CD4-positive, alpha-beta T cell (primary cell): ENCODE data around the gene CHM. TPM values are rescaled to one million over a fixed set of nuclear protein-coding genes. Genes with fewer than 3 reads are reported as not detected.

Experiments used
- ATAC-seq: fragments of 200-7000 bp; cut with Tn5 transposase; one replicate; pipeline ENCODE4 v1.10.0; 2022; ENCODE audit warnings: mild to moderate bottlenecking; ENCODE audit not compliant: poor library complexity
- CTCF ChIA-PET: fragments of 350-600 bp; sonication (Branson Sonifier 250); formaldehyde crosslinking; loops from one replicate; lab custom pipeline; 2021; ENCODE audit warnings: antibody characterized with exemption, inconsistent platforms; lab: Charles Lee
- POLR2A ChIA-PET: fragments of 350-600 bp; sonication (Branson Sonifier 250); formaldehyde crosslinking; loops from one replicate; lab custom pipeline; 2021; ENCODE audit warnings: antibody characterized with exemption, inconsistent platforms; lab: Charles Lee
- DNase-seq, 14 experiments: peaks; one replicate each; pipeline ENCODE4 v3.0.0-alpha.2; 2013 to 2020; ENCODE audit warnings: mixed read lengths in 2 of 14
- H3K27ac ChIP-seq, 2 donors: one replicate each; pipeline versions ENCODE4 v1.5.1 to v1.7.0; 2013; ENCODE audit warnings: low read length in 2 of 2, low read depth in 1 of 2, mild to moderate bottlenecking in 1 of 2
- H3K27me3 ChIP-seq, 2 experiments: 1 replicate in 1 of 2; 2 replicates in 1 of 2; pipeline versions ENCODE4 v1.6.1 to v1.7.0; 2013; ENCODE audit warnings: low read length in 2 of 2, control low read depth in 1 of 2, mild to moderate bottlenecking in 1 of 2, moderate library complexity in 1 of 2; ENCODE audit not compliant: insufficient read depth in 2 of 2, control insufficient read depth in 1 of 2
- H3K36me3 ChIP-seq: one replicate; pipeline ENCODE4 v1.6.1; 2013; ENCODE audit warnings: low read length, control low read depth; ENCODE audit not compliant: insufficient read depth
- H3K4me1 ChIP-seq: one replicate; pipeline ENCODE4 v1.6.1; 2013; ENCODE audit warnings: low read length, control low read depth; ENCODE audit not compliant: insufficient read depth
- H3K4me3 ChIP-seq: one replicate; pipeline ENCODE4 v1.5.1; 2013; ENCODE audit warnings: mild to moderate bottlenecking, low read length, moderate library complexity
- H3K9me3 ChIP-seq, 2 experiments: 1 replicate in 1 of 2; 2 replicates in 1 of 2; pipeline versions ENCODE4 v1.6.1 to v1.7.0; 2013; ENCODE audit warnings: low read length in 2 of 2, mild to moderate bottlenecking in 2 of 2, control low read depth in 1 of 2, moderate library complexity in 1 of 2; ENCODE audit not compliant: control insufficient read depth in 1 of 2, insufficient read depth in 1 of 2
- H3K27ac Mint-ChIP-seq: one replicate; pipeline ENCODE4 v1.8.0; 2020; ENCODE audit warnings: mixed read lengths
- H3K27me3 Mint-ChIP-seq: one replicate; pipeline ENCODE4 v1.8.0; 2021; ENCODE audit warnings: mixed read lengths
- H3K36me3 Mint-ChIP-seq: one replicate; pipeline ENCODE4 v1.8.0; 2021; ENCODE audit warnings: low read depth, mixed read lengths
- H3K4me1 Mint-ChIP-seq: one replicate; pipeline ENCODE4 v1.8.0; 2021; ENCODE audit warnings: low read depth, mixed read lengths
- H3K4me3 Mint-ChIP-seq: one replicate; pipeline ENCODE4 v1.8.0; 2020; ENCODE audit warnings: mild to moderate bottlenecking, mixed read lengths
- H3K9me3 Mint-ChIP-seq: one replicate; pipeline ENCODE4 v1.8.0; 2020; ENCODE audit warnings: mixed read lengths
- CTCF ChIP-seq: fragments of 200-600 bp; IDR thresholded peaks from one replicate; pipeline ENCODE4 v1.8.0; 2022; ENCODE audit warnings: antibody characterized with exemption, mild to moderate bottlenecking
- intact Hi-C, 2 experiments: fragments of 100-400 bp; cut with DNase I in 1 of 2; cut with micrococcal nuclease in 1 of 2; formaldehyde crosslinking; loops; one replicate each; pipeline versions ENCODE4 v1.15.1 to v1.9.0; 2023 to 2025; cut with DNase I, micrococcal nuclease
- total RNA-seq, 174 experiments: library from RNA in 2 of 174; stranded (reverse) in 2 of 174; gene quantifications; one replicate each; pipeline ENCODE4 v1.2.3 and lab custom pipeline; 2021 to 2026

CHM gene
- total RNA-seq, 2 experiments from 2014 or later, result 5.1 to 6.3 TPM

GRCh38 chrX:85992811-85993229, 54.5 kb downstream of the CHM start:
- Histone ChIP-seq H3K27ac (no peak overlapping the region), H3K27me3 (no peaks in the 10 kb centered on the region), H3K4me3 (no peak overlapping the region), H3K4me1 (no peaks in the 10 kb centered on the region), H3K9me3 (no peaks in the 10 kb centered on the region), H3K36me3 (no peaks in the 10 kb centered on the region)
- DNase-seq, result peak in 1 of 14 experiments; percentile 9
- TF ChIP-seq CTCF, result no peak
- H3K27ac Mint-ChIP-seq, result no peak overlapping the region
- POLR2A ChIA-PET, result no interaction called here
- H3K27me3 Mint-ChIP-seq, result no peaks in the 10 kb centered on the region
- no peak overlapping the region for H3K4me3 Mint-ChIP-seq
- H3K36me3 Mint-ChIP-seq, result peaks cover 20% of the 10 kb centered on the region
- H3K9me3 Mint-ChIP-seq, result no peaks in the 10 kb centered on the region
- intact Hi-C loops, result no loop called here
- ATAC-seq, result no peak
- peaks cover 35% of the 10 kb centered on the region for H3K4me1 Mint-ChIP-seq
- CTCF ChIA-PET, result no interaction called here

- Mint-ChIP-seq H3K9me3 (no peaks in the 10 kb centered on the region), H3K4me3 (no peak overlapping the region), H3K4me1 (peaks cover 25% of the 10 kb centered on the region), H3K27ac (no peak overlapping the region), H3K27me3 (no peaks in the 10 kb centered on the region), H3K36me3 (peaks cover 29% of the 10 kb centered on the region)
- Histone ChIP-seq H3K4me3 (no peak overlapping the region), H3K4me1 (no peaks in the 10 kb centered on the region), H3K27me3 (no peaks in the 10 kb centered on the region), H3K27ac (no peak overlapping the region), H3K9me3 (no peaks in the 10 kb centered on the region), H3K36me3 (no peaks in the 10 kb centered on the region)
- TF ChIP-seq CTCF, result no peak
- intact Hi-C loops, result no loop called here
- DNase-seq (no peak), ATAC-seq (no peak)
- ChIA-PET POLR2A (no interaction called here), CTCF (interaction anchor here (1.3 kb wide), 1 partner anchor 11 kb away, joined by 3 read pairs; no protein-coding TSS in a partner anchor)
Measured at GRCh38 chrX:85988353-85988752, 59.0 kb downstream of the CHM start.

GRCh38 chrX:85980286-85980685, 67.1 kb downstream of the CHM start:
- intact Hi-C loops, result no loop called here
- H3K4me1 Mint-ChIP-seq, result no peaks in the 10 kb centered on the region
- Histone ChIP-seq H3K9me3 (no peaks in the 10 kb centered on the region), H3K4me3 (no peak overlapping the region), H3K4me1 (no peaks in the 10 kb centered on the region), H3K27me3 (no peaks in the 10 kb centered on the region), H3K27ac (no peak overlapping the region), H3K36me3 (peaks cover 16% of the 10 kb centered on the region)
- no peaks in the 10 kb centered on the region for H3K9me3 Mint-ChIP-seq
- no peak overlapping the region for H3K27ac Mint-ChIP-seq
- DNase-seq (no peak), ATAC-seq (no peak)
- ChIA-PET CTCF (no interaction called here), POLR2A (no interaction called here)
- H3K27me3 Mint-ChIP-seq, result no peaks in the 10 kb centered on the region
- H3K4me3 Mint-ChIP-seq, result no peak overlapping the region
- peaks cover 43% of the 10 kb centered on the region for H3K36me3 Mint-ChIP-seq
- no peak for TF ChIP-seq CTCF
